Mesenchymal stem cell (in vitro differentiated cells and primary cell): ENCODE measurements around the gene CDK14.
A peak's percentile ranks its signal among the peaks of the same experiment; 100 is the strongest.

Experiments
- DNase-seq: peaks from one replicate; pipeline ENCODE4 v3.0.0-alpha.2; 2013
- H2AFZ ChIP-seq: one replicate; pipeline ENCODE4 v1.6.1; 2013; ENCODE audit warnings: low read depth, mild to moderate bottlenecking, control low read depth, inconsistent platforms, low read length, moderate library complexity
- H2AK5ac ChIP-seq: 2 replicates; pipeline ENCODE4 v1.6.1; 2013; ENCODE audit warnings: low read length, moderate library complexity, mild to moderate bottlenecking, inconsistent platforms; ENCODE audit not compliant: severe bottlenecking
- H2BK120ac ChIP-seq: one replicate; pipeline ENCODE4 v1.6.1; 2013; ENCODE audit warnings: low read depth, mild to moderate bottlenecking, inconsistent platforms, low read length, moderate library complexity
- H2BK12ac ChIP-seq, 2 experiments: one replicate each; pipeline ENCODE4 v1.6.1; 2013; ENCODE audit warnings: inconsistent platforms in 2 of 2, low read length in 2 of 2, mild to moderate bottlenecking in 2 of 2, moderate library complexity in 2 of 2, control low read depth in 1 of 2
- H2BK15ac ChIP-seq: one replicate; pipeline ENCODE4 v1.6.1; 2013; ENCODE audit warnings: mild to moderate bottlenecking, low read depth, inconsistent platforms; ENCODE audit not compliant: poor library complexity, severe bottlenecking
- H2BK5ac ChIP-seq: 2 replicates; pipeline ENCODE4 v1.6.1; 2013; ENCODE audit warnings: low read depth, mild to moderate bottlenecking, low read length, control low read depth, inconsistent platforms; ENCODE audit not compliant: poor library complexity, severe bottlenecking
- H3K14ac ChIP-seq, 2 experiments: one replicate each; pipeline ENCODE4 v1.6.1; 2013; ENCODE audit warnings: inconsistent platforms in 2 of 2, low read length in 2 of 2, control low read depth in 1 of 2, mild to moderate bottlenecking in 1 of 2, moderate library complexity in 1 of 2
- H3K18ac ChIP-seq, 2 experiments: one replicate each; pipeline ENCODE4 v1.6.1; 2013; ENCODE audit warnings: inconsistent platforms in 2 of 2, low read length in 2 of 2, control low read depth in 1 of 2, low read depth in 1 of 2, mild to moderate bottlenecking in 1 of 2
- H3K23ac ChIP-seq, 2 experiments: one replicate each; pipeline ENCODE4 v1.6.1; 2013; ENCODE audit warnings: inconsistent platforms in 2 of 2, low read length in 2 of 2, mild to moderate bottlenecking in 2 of 2, moderate library complexity in 2 of 2, control low read depth in 1 of 2
- H3K27ac ChIP-seq: 2 replicates; pipeline ENCODE4 v1.5.1; 2013; ENCODE audit warnings: mild to moderate bottlenecking, moderate library complexity, low read length, control low read depth, inconsistent platforms; ENCODE audit not compliant: poor library complexity, severe bottlenecking
- H3K27me3 ChIP-seq, 2 experiments: 2 replicates each; pipeline versions ENCODE4 v1.6.1 to v1.7.0; 2013; ENCODE audit warnings: low read length in 2 of 2, mild to moderate bottlenecking in 2 of 2, moderate library complexity in 2 of 2, control low read depth in 1 of 2, inconsistent platforms in 1 of 2; ENCODE audit not compliant: control insufficient read depth in 1 of 2, insufficient read depth in 1 of 2
- H3K36me3 ChIP-seq, 2 experiments: 2 replicates each; pipeline versions ENCODE4 v1.6.1 to v1.7.0; 2013; ENCODE audit warnings: low read length in 2 of 2, control low read depth in 1 of 2, inconsistent platforms in 1 of 2, low read depth in 1 of 2, mild to moderate bottlenecking in 1 of 2; ENCODE audit not compliant: insufficient read depth in 2 of 2, control insufficient read depth in 1 of 2
- H3K4ac ChIP-seq, 2 experiments: one replicate each; pipeline ENCODE4 v1.6.1; 2013; ENCODE audit warnings: inconsistent platforms in 2 of 2, low read length in 2 of 2, mild to moderate bottlenecking in 2 of 2, moderate library complexity in 2 of 2, control low read depth in 1 of 2, low read depth in 1 of 2
- H3K4me1 ChIP-seq: 2 replicates; pipeline ENCODE4 v1.6.1; 2013; ENCODE audit warnings: low read depth, low read length, control low read depth; ENCODE audit not compliant: control insufficient read depth, insufficient read depth
- H3K4me2 ChIP-seq: 2 replicates; pipeline ENCODE4 v1.6.1; 2013; ENCODE audit warnings: low read length, mild to moderate bottlenecking, inconsistent platforms; ENCODE audit not compliant: poor library complexity, severe bottlenecking
- H3K4me3 ChIP-seq, 2 experiments: 2 replicates each; pipeline versions ENCODE4 v1.5.1 to v1.7.0; 2013; ENCODE audit warnings: low read length in 2 of 2, mild to moderate bottlenecking in 2 of 2, control low read depth in 1 of 2, low read depth in 1 of 2; ENCODE audit not compliant: insufficient read depth in 1 of 2
- H3K79me1 ChIP-seq: replicated peaks from 2 replicates; pipeline ENCODE4 v1.6.1; 2013; ENCODE audit warnings: mild to moderate bottlenecking, control low read depth, low read length, inconsistent platforms; ENCODE audit not compliant: poor library complexity, severe bottlenecking
- H3K9ac ChIP-seq: 2 replicates; pipeline ENCODE4 v1.7.0; 2013; ENCODE audit warnings: mild to moderate bottlenecking, low read length, moderate library complexity
- H3K9me3 ChIP-seq: 2 replicates; pipeline ENCODE4 v1.7.0; 2013; ENCODE audit warnings: mild to moderate bottlenecking, low read length; ENCODE audit not compliant: control insufficient read depth
- H4K8ac ChIP-seq: one replicate; pipeline ENCODE4 v1.6.1; 2013; ENCODE audit warnings: inconsistent platforms, mild to moderate bottlenecking, low read length, moderate library complexity
- H4K91ac ChIP-seq: one replicate; pipeline ENCODE4 v1.6.1; 2013; ENCODE audit warnings: mild to moderate bottlenecking, low read length, inconsistent platforms
- WGBS: methylation state at CpG from one replicate; pipeline ENCODE4 v1.1.7; 2013; ENCODE audit warnings: mixed read lengths; 5-methylcytosine and 5-hydroxymethylcytosine counted together

The CDK14 gene

DNA sequence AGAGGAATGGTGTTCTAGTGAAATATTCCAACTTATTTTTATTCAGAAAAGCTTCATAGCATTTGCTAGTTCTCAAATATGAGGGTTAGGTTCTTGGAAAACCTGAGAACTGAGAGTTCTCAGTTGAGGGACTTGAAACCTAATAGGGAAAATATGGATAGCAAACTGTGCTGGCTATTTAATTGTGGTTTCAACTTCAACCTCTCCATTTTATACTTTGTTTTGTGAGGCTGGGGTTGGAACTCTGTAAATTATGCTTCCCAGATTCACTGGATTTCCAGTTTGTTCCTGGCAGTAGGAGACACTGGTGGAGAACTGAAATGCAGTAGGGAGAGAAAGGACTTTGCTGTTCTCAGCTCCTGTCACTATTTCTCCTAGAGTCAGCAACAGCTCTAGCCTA, 52.7 kb downstream of the CDK14 start:
- Histone ChIP-seq H3K4me1 (no peaks in the 10 kb centered on the region), H3K36me3 (peaks cover 0 to 4% of the 10 kb centered on the region in 2 experiments), H3K9me3 (peaks cover 8% of the 10 kb centered on the region), H3K79me1 (peaks cover 13% of the 10 kb centered on the region), H2AFZ (no peak overlapping the region), H3K14ac (no peak overlapping the region), H3K27ac (no peak overlapping the region), H3K9ac (no peak overlapping the region), H3K18ac (no peak overlapping the region), H2BK12ac (no peak overlapping the region), H2BK120ac (no peak overlapping the region), H3K4me2 (no peak overlapping the region), H2BK15ac (no peak overlapping the region), H3K4me3 (no peak overlapping the region), H2BK5ac (no peak overlapping the region), H4K91ac (no peak overlapping the region), H2AK5ac (no peak overlapping the region), H3K23ac (no peak overlapping the region), H3K27me3 (no peaks in the 10 kb centered on the region), H3K4ac (no peak overlapping the region), H4K8ac (no peak overlapping the region)
- no peak for DNase-seq

DNA sequence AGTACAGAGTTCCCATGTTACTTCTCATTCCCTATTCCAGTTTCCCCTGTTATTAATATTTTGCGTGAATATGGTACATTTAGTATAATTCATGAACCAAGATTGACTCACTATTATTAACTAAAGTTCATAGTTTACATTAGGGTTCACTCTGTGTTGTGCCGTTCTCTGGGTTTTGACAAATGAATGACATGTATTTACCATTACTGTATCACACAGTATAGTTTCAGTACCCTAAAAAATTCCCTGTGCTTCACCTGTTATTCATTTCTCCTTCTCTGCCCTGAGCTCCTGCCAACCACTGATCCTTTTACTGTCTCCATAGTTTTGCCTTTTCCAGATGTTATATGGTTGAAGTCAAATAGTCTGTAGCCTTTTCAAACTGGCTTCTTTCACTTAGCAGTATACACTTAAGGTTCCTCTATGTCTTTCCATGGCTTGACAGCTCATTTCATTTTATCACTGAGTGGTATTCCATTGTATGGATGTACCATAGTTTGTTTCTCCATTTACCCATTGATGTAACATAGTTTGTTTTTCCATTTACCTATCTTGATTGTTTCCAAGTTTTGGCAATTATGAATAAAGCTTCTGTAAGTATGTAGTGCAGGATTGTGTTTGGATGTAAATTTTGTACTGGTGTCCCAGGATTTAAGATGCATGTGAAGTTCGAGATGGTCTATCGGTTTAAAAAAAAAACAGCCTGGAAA, 58.8 kb downstream of the CDK14 start:
- Histone ChIP-seq H3K4me1 (no peaks in the 10 kb centered on the region), H4K8ac (no peak overlapping the region), H3K4me3 (no peak overlapping the region), H3K9me3 (no peaks in the 10 kb centered on the region), H2BK5ac (no peak overlapping the region), H3K79me1 (peaks cover 24% of the 10 kb centered on the region), H2AK5ac (no peak overlapping the region), H2BK15ac (no peak overlapping the region), H3K14ac (no peak overlapping the region), H3K4me2 (no peak overlapping the region), H2BK12ac (no peak overlapping the region), H3K9ac (no peak overlapping the region), H3K36me3 (no peaks in the 10 kb centered on the region), H3K27me3 (no peaks in the 10 kb centered on the region), H3K18ac (no peak overlapping the region), H2AFZ (no peak overlapping the region), H3K4ac (no peak overlapping the region), H3K23ac (no peak overlapping the region), H3K27ac (no peak overlapping the region), H2BK120ac (no peak overlapping the region), H4K91ac (no peak overlapping the region)
- no peak for DNase-seq
- 89% methylated on average over 1 of the region's 4 CpGs for WGBS

GRCh38 chr7:90655566-90655965, 59.4 kb downstream of the CDK14 start:
- no peak overlapping the region for H2BK15ac ChIP-seq
- peaks cover 24% of the 10 kb centered on the region for H3K79me1 ChIP-seq
- H3K9ac ChIP-seq: peak overlapping the region; percentile 10
- H4K8ac ChIP-seq: no peak overlapping the region
- no peak overlapping the region for H3K4ac ChIP-seq
- no peak overlapping the region for H3K23ac ChIP-seq
- no peaks in the 10 kb centered on the region for H3K4me1 ChIP-seq
- no peak overlapping the region for H3K4me2 ChIP-seq
- peak; percentile 80 for DNase-seq
- H2BK12ac ChIP-seq: no peak overlapping the region
- no peak overlapping the region for H2AFZ ChIP-seq
- H3K27ac ChIP-seq: no peak overlapping the region
- H4K91ac ChIP-seq: no peak overlapping the region
- no peak overlapping the region for H3K14ac ChIP-seq
- no peaks in the 10 kb centered on the region for H3K9me3 ChIP-seq
- no peaks in the 10 kb centered on the region for H3K27me3 ChIP-seq
- no peak overlapping the region for H2BK5ac ChIP-seq
- no peak overlapping the region for H3K18ac ChIP-seq
- no peak overlapping the region for H2BK120ac ChIP-seq
- H2AK5ac ChIP-seq: no peak overlapping the region
- H3K36me3 ChIP-seq: no peaks in the 10 kb centered on the region
- WGBS: 11% methylated on average over 2 of the region's 2 CpGs
- H3K4me3 ChIP-seq: peak overlapping the region in 1 of 2 experiments; percentile 7

DNA sequence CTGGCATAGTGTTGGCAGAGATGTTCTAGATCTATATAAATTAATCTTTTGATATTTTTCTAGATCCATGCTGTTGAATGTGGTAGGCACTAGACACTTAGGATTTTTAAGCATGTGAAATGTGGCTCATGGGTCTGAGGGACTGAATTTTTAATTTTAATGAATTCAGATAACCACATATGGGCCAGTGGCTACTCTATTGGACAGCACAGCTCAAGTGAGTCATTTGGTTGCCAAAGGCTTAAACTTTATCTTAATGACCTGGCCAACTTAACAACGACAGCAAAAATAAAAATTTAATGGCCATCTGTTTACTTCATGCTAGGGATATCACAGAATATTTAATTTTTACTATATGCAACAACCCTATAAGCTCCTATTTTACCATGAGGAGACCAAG, 61.4 kb downstream of the CDK14 start:
- H3K4me3 ChIP-seq: no peak overlapping the region
- H2AK5ac ChIP-seq: no peak overlapping the region
- H3K4ac ChIP-seq: no peak overlapping the region
- H3K27ac ChIP-seq: no peak overlapping the region
- no peak overlapping the region for H2AFZ ChIP-seq
- H3K36me3 ChIP-seq: no peaks in the 10 kb centered on the region
- no peak overlapping the region for H2BK15ac ChIP-seq
- 88% methylated on average over 1 of the region's 1 CpG for WGBS
- no peak overlapping the region for H3K4me2 ChIP-seq
- peaks cover 2% of the 10 kb centered on the region for H3K4me1 ChIP-seq
- H3K27me3 ChIP-seq: no peaks in the 10 kb centered on the region
- no peak overlapping the region for H3K14ac ChIP-seq
- H3K9me3 ChIP-seq: no peaks in the 10 kb centered on the region
- DNase-seq: no peak
- H3K23ac ChIP-seq: no peak overlapping the region
- no peak overlapping the region for H4K8ac ChIP-seq
- peaks cover 18% of the 10 kb centered on the region for H3K79me1 ChIP-seq
- no peak overlapping the region for H2BK5ac ChIP-seq
- H2BK12ac ChIP-seq: no peak overlapping the region
- no peak overlapping the region for H3K18ac ChIP-seq
- no peak overlapping the region for H4K91ac ChIP-seq
- no peak overlapping the region for H2BK120ac ChIP-seq
- no peak overlapping the region for H3K9ac ChIP-seq
